DMS114 treated with DMSO at 0.1 percent for 48 hours (cell line): ENCODE results near the gene SMIM13.
A peak's percentile ranks its signal among the peaks of the same experiment; 100 is the strongest.

Experiments
- DNase-seq: peaks from one replicate; lab custom pipeline; 2025; ENCODE audit not compliant: unreplicated experiment; lab: John Stamatoyannopoulos, UW

Gene SMIM13

DNA sequence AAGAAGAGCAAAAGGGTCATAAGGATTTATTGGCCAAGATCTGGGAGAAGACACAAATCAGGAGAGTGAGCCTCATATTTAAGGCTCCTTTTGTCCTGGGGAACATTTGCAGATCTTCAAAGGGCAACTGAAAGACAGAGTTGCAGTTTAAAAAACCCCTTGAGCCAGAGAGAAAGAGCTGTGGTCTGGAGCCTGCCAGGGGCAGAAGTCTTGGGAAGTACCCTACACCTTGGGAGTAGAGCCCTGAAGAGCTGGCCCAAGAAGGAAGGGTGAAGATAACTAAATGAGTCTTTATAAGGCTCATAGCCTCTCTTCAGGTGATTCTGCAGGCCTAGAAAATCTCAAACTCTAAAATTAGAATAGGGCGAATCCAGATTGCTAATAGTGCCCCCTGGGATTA lies 57.9 kb downstream of the SMIM13 start:
- DNase-seq = no peak

- DNase-seq = no peak
Observed at GRCh38 chr6:11152581-11152980, 58.9 kb downstream of the SMIM13 start.

- DNase-seq = no peak
Observed at GRCh38 chr6:11153447-11153846, 59.8 kb downstream of the SMIM13 start.

GRCh38 chr6:11155589-11155988 lies 62.0 kb downstream of the SMIM13 start:
- DNase-seq = no peak

- DNase-seq = no peak
Observed at GRCh38 chr6:11160199-11160598, 66.6 kb downstream of the SMIM13 start.

- no peak for DNase-seq
Observed at GRCh38 chr6:11161031-11161956, 67.7 kb downstream of the SMIM13 start.

DNA sequence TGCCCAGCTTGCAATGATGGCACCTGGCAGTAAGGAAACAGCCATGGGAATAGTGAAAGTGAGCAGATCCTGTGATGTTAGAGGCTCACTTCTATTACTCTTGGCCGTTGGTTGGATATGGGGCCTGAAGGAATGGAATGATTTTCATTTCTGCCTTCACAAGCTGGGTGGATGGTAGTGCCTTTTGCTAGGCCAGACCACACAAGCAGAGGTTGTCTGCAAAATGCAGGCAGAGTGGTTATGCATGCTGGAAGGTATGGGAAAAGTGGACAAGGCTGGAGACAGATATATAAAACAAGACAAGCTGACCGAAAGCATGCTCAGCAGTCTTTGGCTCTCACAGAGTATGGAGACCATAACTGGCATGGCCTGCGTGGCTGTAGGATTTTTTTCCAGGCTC lies 68.6 kb downstream of the SMIM13 start:
- no peak for DNase-seq

- no peak for DNase-seq
Observed at GRCh38 chr6:11163932-11164331, 70.3 kb downstream of the SMIM13 start.

DNA sequence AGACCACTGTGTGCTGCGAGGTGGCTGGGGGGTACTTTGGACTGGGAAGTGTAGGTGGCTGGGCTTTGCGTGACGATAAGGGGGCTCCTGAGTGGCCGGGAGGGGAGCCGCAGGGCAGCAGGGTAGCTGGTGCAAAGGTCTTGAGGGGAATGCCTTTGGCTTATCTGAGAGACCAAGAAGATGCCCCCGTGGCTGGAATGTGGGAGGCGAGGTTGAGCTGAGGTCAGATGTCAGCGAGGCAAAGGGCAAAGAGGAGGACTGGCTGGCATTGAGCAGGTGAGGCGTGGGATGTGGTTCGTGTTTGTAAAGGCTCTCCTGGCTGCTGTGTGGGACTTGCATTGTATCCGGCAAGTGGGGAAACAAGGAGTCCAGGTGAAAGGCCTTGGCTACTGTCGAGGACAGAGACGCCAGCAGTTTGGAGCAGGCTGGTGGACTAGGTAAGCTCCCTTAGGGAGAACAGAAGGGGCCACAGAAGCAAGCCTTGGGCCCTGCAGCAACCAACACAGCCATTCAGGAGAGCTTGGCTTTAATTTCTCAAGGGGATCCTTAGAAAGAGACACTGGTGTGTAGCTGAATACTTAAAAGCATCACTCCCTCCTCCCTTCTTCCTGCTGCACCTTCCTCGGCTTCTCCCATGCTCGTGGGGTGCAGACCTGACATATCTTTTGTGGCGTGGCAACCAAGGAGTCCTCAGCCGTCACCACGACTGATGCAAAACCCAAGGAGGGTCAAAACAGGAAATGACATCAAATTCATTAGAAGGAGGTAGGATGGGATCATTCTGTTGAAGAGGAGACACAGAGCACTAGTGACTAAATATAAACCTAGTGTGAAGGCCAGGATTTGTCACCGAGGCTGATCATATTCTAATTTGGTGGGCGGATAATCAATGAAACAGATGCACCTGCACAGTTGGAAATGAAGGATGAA lies 71.3 kb downstream of the SMIM13 start:
- DNase-seq = no peak

DNA sequence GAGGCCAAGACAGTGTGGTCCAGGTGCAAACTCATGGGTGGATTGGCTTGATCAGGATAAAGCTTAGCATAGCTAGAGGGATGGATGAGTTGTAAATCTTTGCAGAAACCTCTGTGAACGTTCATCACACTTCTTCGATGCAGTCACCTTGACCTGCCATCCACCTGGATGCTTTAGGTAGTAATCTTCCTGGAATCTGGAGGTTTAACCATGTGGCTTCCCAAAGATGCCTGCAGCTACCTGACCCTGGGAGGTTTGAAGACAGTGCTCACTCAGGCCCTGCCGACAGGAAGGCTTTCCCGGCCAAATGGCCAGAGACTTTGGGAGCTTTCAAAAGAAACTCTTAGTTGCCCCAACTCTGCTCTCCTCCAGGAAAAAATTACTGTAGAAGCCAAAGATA lies 73.3 kb downstream of the SMIM13 start:
- DNase-seq = no peak

DNA sequence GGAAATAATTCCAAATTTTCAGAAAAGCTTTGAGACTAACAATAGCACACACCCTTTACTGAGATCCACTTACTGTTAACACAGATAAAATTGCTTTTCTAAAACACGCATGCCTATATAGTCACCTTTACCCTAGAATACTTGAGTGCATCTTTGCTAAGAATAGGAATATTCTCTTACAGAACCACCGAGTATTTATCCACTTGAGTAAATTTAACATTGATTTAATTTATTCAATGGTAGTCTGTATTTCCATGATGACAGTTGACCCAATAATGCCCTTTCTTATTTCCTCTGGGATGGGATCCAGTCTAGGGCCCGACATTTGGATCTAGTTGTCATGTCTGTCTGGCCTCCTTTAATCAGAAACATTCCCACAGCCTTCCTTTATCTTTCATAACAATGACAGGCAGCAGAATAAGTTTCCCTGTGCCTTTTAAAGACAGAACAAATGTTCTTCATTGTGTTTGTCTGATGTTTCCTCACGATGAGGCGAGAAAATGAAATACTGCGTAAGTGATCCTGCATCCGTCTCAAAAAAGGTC lies 74.5 kb downstream of the SMIM13 start:
- no peak for DNase-seq

DNA sequence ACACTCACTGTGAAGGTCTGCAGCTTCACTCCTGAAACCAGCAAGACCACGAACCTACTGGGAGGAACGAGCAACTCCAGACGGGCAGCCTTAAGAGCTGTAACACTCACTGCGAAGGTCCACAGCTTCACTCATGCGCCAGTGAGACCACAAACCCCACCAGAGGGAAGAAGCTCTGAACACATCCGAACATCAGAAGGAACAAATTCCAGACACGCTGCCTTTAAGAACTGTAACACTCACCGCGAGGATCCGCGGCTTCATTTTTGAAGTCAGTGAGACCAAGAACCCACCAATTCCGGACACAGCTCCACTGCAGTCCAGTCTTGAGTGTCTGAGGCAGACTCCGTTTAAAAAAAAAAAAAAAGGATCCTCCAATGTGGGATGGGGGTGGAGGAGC lies 78.3 kb downstream of the SMIM13 start:
- no peak for DNase-seq

- DNase-seq = peak; percentile 20
Observed at GRCh38 chr6:11172501-11173327, 79.1 kb downstream of the SMIM13 start.

GRCh38 chr6:11174242-11174611 lies 80.6 kb downstream of the SMIM13 start:
- DNase-seq = no peak

GRCh38 chr6:11177271-11177670 lies 83.6 kb downstream of the SMIM13 start:
- DNase-seq = no peak

DNA sequence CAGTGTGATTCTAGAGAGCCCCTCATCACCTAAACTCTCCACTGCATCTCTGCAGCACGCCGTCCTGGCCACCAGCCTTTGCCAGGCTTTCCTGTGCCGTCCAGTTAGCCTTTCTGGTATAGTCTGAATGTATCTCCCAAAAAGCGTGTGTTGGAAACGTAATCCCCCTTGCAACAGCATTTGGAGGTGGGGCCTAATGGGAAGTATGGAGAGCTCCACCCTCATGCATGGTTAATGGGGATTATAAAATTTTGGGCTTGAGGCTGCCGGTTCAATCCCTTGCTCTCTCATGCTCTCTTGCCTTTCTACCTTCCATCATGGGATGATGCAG lies 85.4 kb downstream of the SMIM13 start:
- DNase-seq = no peak

- DNase-seq = no peak
Observed at GRCh38 chr6:11179419-11180202, 86.0 kb downstream of the SMIM13 start.

DNA sequence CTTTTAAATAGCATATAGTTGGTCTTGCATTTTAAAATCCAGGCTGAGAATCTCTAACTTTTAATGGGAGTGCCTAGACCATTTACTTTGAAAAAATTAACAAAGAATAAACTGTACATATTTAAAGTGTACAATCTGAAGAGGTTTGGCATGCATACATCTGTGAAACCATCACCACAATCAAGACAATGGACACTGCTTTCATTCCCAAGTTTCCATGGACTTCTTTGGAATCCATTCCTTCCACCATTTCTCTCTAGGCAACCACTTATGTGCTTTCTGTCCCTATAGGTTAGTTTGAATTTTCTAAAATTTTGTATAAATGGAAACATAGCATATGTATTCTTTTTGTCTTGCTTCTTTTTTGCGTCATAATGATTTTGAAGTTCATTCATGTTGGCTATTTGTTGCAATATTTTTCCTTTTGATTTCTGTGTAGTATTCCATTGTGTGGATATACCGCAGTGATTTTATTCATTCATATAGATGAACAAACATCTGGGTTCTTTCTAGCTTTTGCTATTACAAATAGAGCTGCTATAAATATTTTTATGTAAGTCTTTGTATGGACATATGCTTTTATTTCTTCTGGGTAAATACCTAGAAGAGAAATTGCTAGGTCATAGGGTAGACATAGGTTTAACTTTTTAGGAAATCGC lies 88.0 kb downstream of the SMIM13 start:
- no peak for DNase-seq

DNA sequence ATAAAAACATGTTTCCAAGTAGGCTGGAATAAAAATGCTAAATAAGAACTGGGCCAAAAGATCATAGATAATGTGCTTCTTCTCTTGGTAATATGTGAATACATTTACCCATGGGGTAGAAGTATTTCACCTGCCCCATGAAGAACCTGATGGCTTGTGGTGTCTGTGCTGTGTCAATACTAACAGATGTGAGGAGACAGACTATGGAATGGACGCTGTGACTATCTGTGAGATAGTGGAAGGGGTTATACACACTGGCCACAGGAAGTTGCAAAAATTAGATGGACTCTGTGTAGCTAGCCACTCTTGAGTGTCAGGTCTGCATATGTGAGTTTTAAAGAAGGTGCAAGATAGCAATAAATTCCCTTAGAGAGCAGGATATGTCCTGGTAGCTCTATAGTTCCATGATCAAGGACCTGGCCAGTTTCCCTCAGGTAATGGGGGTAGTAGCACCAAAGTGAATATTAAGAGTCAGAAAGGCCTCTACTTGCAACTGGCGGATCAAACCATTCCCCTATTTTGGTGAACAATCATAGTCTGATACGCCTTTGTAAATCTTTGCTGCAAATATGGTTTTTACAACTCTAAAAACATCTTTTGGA lies 90.2 kb downstream of the SMIM13 start:
- DNase-seq = no peak
